NCI-H460 (cell line): ENCODE results near the gene BTN2A1. TPM values are rescaled to one million over a fixed set of nuclear protein-coding genes. Genes with fewer than 3 reads are reported as not detected.
A peak's percentile ranks its signal among the peaks of the same experiment; 100 is the strongest.

Experiments used
- DNase-seq: peaks from one replicate; pipeline ENCODE4 v3.0.0-alpha.2; 2016; ENCODE audit warnings: low read depth; ENCODE audit errors: extremely low read depth
- total RNA-seq: library from RNA; depleted of rRNA; stranded (reverse); fragments of >200 nt; shearing (Covaris generic); gene quantifications from 2 replicates; pipeline ENCODE4 v1.2.3, GENCODE V29; 2014

The BTN2A1 gene
- total RNA-seq, 1 experiment from 2014 or later: 13.7 TPM

GRCh38 chr6:26464416-26465131 is 6.8 kb downstream of the BTN2A1 start:
- DNase-seq: no peak

GRCh38 chr6:26465776-26466175 is 8.0 kb downstream of the BTN2A1 start:
- DNase-seq: no peak

GRCh38 chr6:26468829-26469228 is 11.1 kb downstream of the BTN2A1 start:
- DNase-seq: no peak

- no peak for DNase-seq
These were observed 12.9 kb downstream of the BTN2A1 start for GRCh38 chr6:26470643-26471042.

GRCh38 chr6:26471970-26472369 is 14.2 kb downstream of the BTN2A1 start:
- DNase-seq: no peak

GRCh38 chr6:26472549-26473290 is 15.0 kb downstream of the BTN2A1 start:
- no peak for DNase-seq

GRCh38 chr6:26473429-26473757 is 15.6 kb downstream of the BTN2A1 start:
- DNase-seq: no peak

- peak; percentile 78 for DNase-seq
These were observed 16.1 kb downstream of the BTN2A1 start for GRCh38 chr6:26473758-26474438.

GRCh38 chr6:26474439-26474881 is 16.7 kb downstream of the BTN2A1 start:
- no peak for DNase-seq

GRCh38 chr6:26475823-26476729 is 18.3 kb downstream of the BTN2A1 start:
- no peak for DNase-seq

- no peak for DNase-seq
These were observed 19.1 kb downstream of the BTN2A1 start for GRCh38 chr6:26476896-26477295.

GRCh38 chr6:26477426-26477825 is 19.7 kb downstream of the BTN2A1 start:
- DNase-seq: no peak

- no peak for DNase-seq
These were observed 20.6 kb downstream of the BTN2A1 start for GRCh38 chr6:26478100-26478984.

GRCh38 chr6:26478985-26479278 is 21.2 kb downstream of the BTN2A1 start:
- no peak for DNase-seq

- no peak for DNase-seq
These were observed 24.6 kb downstream of the BTN2A1 start for GRCh38 chr6:26482338-26482737.

- no peak for DNase-seq
These were observed 26.0 kb downstream of the BTN2A1 start for GRCh38 chr6:26483727-26484126.

GRCh38 chr6:26484161-26484560 is 26.4 kb downstream of the BTN2A1 start:
- no peak for DNase-seq

GRCh38 chr6:26485112-26485780 is 27.5 kb downstream of the BTN2A1 start:
- DNase-seq: no peak

- DNase-seq: no peak
These were observed 28.6 kb downstream of the BTN2A1 start for GRCh38 chr6:26486358-26486757.
